Stimulated activated CD4-positive, alpha-beta T cell treated with anti-CD3 and anti-CD28 coated beads, TNF-alpha, amount 100 ng/mL, for 24 hours (primary cell): ENCODE data around the gene KRTAP19-7.

ENCODE experiments used
- DNase-seq, 3 experiments: peaks; one replicate each; pipeline ENCODE4 v3.0.0-alpha.2; 2020; ENCODE audit warnings: low read depth in 3 of 3

KRTAP19-7 gene

GRCh38 chr21:30561264-30561895, at the start of gene KRTAP19-7:
Gene KRTAP19-7, minus strand, starts transcription at chr21:30561314. Its CDS starts 25 bp downstream, at chr21:30561289.
- DNase-seq, result no peak

- DNase-seq, result no peak
Observed at GRCh38 chr21:30605968-30606367, 44.9 kb upstream of the KRTAP19-7 start.

- DNase-seq, result no peak
Observed at GRCh38 chr21:30600787-30601186, 39.7 kb upstream of the KRTAP19-7 start, which contains the start of gene KRTAP22-1. Gene KRTAP22-1, plus strand, starts transcription at chr21:30601087.

- no peak for DNase-seq
Observed at GRCh38 chr21:30598802-30599201, 37.7 kb upstream of the KRTAP19-7 start, which contains the start of gene KRTAP6-2. Gene KRTAP6-2, minus strand, starts transcription at chr21:30598902. Its CDS starts 28 bp downstream, at chr21:30598874.

GRCh38 chr21:30592140-30592539, 31.0 kb upstream of the KRTAP19-7 start, which contains the start of gene KRTAP6-3:
Gene KRTAP6-3, plus strand, starts transcription at chr21:30592440. Its CDS starts 6 bp downstream, at chr21:30592446.
- DNase-seq, result no peak

- DNase-seq, result no peak
Observed at GRCh38 chr21:30590297-30590696, 29.2 kb upstream of the KRTAP19-7 start, which contains the start of gene KRTAP22-2. Gene KRTAP22-2, minus strand, starts transcription at chr21:30590397.

GRCh38 chr21:30582870-30583269, 21.8 kb upstream of the KRTAP19-7 start:
- no peak for DNase-seq

- no peak for DNase-seq
Observed at GRCh38 chr21:30580132-30580531, 19.0 kb upstream of the KRTAP19-7 start.

GRCh38 chr21:30579346-30579745, 18.2 kb upstream of the KRTAP19-7 start:
- no peak for DNase-seq

- DNase-seq, result no peak
Observed at GRCh38 chr21:30577766-30578165, 16.7 kb upstream of the KRTAP19-7 start.

GRCh38 chr21:30567617-30568016, 6.5 kb upstream of the KRTAP19-7 start:
- DNase-seq, result no peak

GRCh38 chr21:30563630-30564029, 2.5 kb upstream of the KRTAP19-7 start:
- no peak for DNase-seq

GRCh38 chr21:30563072-30563471, 2.0 kb upstream of the KRTAP19-7 start:
- no peak for DNase-seq

GRCh38 chr21:30561957-30562356, 843 bp upstream of the KRTAP19-7 start:
- DNase-seq, result no peak

- DNase-seq, result no peak
Observed at GRCh38 chr21:30555095-30555494, 6.0 kb downstream of the KRTAP19-7 start.

- no peak for DNase-seq
Observed at GRCh38 chr21:30552782-30553181, 8.3 kb downstream of the KRTAP19-7 start.

- DNase-seq, result no peak
Observed at GRCh38 chr21:30541764-30542163, 19.4 kb downstream of the KRTAP19-7 start, which contains the start of gene KRTAP19-6. Gene KRTAP19-6, minus strand, starts transcription at chr21:30541864. Its CDS starts 31 bp downstream, at chr21:30541833.

GRCh38 chr21:30518876-30519275, 42.2 kb downstream of the KRTAP19-7 start:
- DNase-seq, result no peak

GRCh38 chr21:30515681-30516080, 45.4 kb downstream of the KRTAP19-7 start:
- no peak for DNase-seq
